ENCODE data around the gene NLRC5. TPM values are rescaled to one million over a fixed set of nuclear protein-coding genes. Genes with fewer than 3 reads are reported as not detected.

Gene NLRC5
- total RNA-seq, 1 experiment from 2014 or later = 2.4 TPM

DNA sequence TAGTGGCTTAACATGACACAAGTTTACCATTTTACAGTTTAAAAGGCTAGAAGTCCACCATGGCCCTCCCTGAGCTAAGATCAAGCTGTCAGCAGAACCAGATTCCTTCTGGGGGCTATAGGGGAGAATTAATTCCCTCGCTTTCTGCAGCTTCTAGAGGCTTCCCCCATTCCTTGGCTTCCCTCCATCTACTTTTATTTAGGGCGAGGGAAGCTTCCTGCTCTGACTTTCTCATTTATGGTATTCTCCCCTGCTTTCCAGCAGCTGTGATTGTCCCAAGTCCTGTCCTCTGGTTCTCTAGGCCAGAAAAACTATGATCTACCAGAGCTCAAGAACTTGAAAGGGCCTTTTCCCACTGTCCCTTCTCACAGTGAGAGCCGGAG, 23.3 kb upstream of the NLRC5 start:
- no peak overlapping the region for H3K56ac ChIP-seq (ENCODE audit: insufficient read length, low read depth, low read length)
- no peak overlapping the region for H2AK5ac ChIP-seq (ENCODE audit: insufficient read length, low read length)
- Mint-ChIP-seq H3K4me1 (peaks cover 2 to 3% of the 10 kb centered on the region in 2 experiments; a peak in 2 of 4 replicates), H3K9me3 (no peaks in the 10 kb centered on the region), H3K27ac (no peak overlapping the region; a peak in 1 of 7 replicates), H3K4me3 (no peak overlapping the region), H3K27me3 (ENCODE audit: low read depth) (peaks cover 1% of the 10 kb centered on the region), H3K36me3 (ENCODE audit: insufficient read depth in 1 of 3, low read depth in 3 of 3) (no peaks in the 10 kb centered on the region; a peak in 1 of 7 replicates)
- no peaks in the 10 kb centered on the region for H3K9me3 ChIP-seq (ENCODE audit: control insufficient read depth, low read depth, low read length)
- no peak overlapping the region for H3K18ac ChIP-seq (ENCODE audit: insufficient read length, low read depth, low read length)
- TF ChIP-seq, protein P1, sequence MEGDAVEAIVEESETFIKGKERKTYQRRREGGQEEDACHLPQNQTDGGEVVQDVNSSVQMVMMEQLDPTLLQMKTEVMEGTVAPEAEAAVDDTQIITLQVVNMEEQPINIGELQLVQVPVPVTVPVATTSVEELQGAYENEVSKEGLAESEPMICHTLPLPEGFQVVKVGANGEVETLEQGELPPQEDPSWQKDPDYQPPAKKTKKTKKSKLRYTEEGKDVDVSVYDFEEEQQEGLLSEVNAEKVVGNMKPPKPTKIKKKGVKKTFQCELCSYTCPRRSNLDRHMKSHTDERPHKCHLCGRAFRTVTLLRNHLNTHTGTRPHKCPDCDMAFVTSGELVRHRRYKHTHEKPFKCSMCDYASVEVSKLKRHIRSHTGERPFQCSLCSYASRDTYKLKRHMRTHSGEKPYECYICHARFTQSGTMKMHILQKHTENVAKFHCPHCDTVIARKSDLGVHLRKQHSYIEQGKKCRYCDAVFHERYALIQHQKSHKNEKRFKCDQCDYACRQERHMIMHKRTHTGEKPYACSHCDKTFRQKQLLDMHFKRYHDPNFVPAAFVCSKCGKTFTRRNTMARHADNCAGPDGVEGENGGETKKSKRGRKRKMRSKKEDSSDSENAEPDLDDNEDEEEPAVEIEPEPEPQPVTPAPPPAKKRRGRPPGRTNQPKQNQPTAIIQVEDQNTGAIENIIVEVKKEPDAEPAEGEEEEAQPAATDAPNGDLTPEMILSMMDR (conservative IDR thresholded peaks at IDR 0.05) = no peak
- no peak overlapping the region for H4K91ac ChIP-seq (ENCODE audit: insufficient read length, low read depth, low read length)
- no peaks in the 10 kb centered on the region for H3K27me3 ChIP-seq (ENCODE audit: insufficient read depth, low read length)
- H3K23me2 ChIP-seq (ENCODE audit: insufficient read length, low read depth, low read length, poor library complexity, severe bottlenecking) = no peaks in the 10 kb centered on the region
- H2AFZ ChIP-seq (ENCODE audit: low read length) = no peak overlapping the region
- H2BK20ac ChIP-seq (ENCODE audit: low read depth, low read length, poor library complexity, severe bottlenecking) = no peak overlapping the region
- no peak for DNase-seq
- no peak overlapping the region for H2BK15ac ChIP-seq (ENCODE audit: low read depth, low read length)
- no peak overlapping the region for H3K4me2 ChIP-seq (ENCODE audit: insufficient read depth, insufficient read length, low read length)
- no peak overlapping the region for H4K5ac ChIP-seq (ENCODE audit: insufficient read length, low read depth, low read length)
- no peak overlapping the region for H2BK12ac ChIP-seq (ENCODE audit: insufficient read length, low read depth, low read length)
- H2BK5ac ChIP-seq (ENCODE audit: insufficient read length, low read length) = no peak overlapping the region
- H3K14ac ChIP-seq (ENCODE audit: insufficient read depth, low read length) = no peak overlapping the region
- H3K4ac ChIP-seq (ENCODE audit: low read depth, low read length) = no peak overlapping the region
- H3K79me1 ChIP-seq (ENCODE audit: insufficient read depth, low read depth, low read length, poor library complexity, severe bottlenecking) = no peaks in the 10 kb centered on the region
- no peak overlapping the region for H3K23ac ChIP-seq (ENCODE audit: insufficient read length, low read depth, low read length)
- no CpG with 5 or more reads among the region's 3 CpGs for WGBS (ENCODE audit: extremely low coverage, insufficient read length, low lambda C conversion rate)
- no peaks in the 10 kb centered on the region for H4K20me1 ChIP-seq (ENCODE audit: control insufficient read depth, insufficient read depth, insufficient read length)
- no peak overlapping the region for H4K8ac ChIP-seq (replicated peaks; ENCODE audit: insufficient read length, low read depth, low read length)
- no peaks in the 10 kb centered on the region for H3K79me2 ChIP-seq (ENCODE audit: insufficient read depth, low read length)
- no peak overlapping the region for H3K27ac ChIP-seq (ENCODE audit: insufficient read length, low read depth, low read length)
- no peak overlapping the region for H3K9ac ChIP-seq (ENCODE audit: extremely low read depth, insufficient read length, low read length)
- no peaks in the 10 kb centered on the region for H3K4me1 ChIP-seq (ENCODE audit: insufficient read depth, low read length)
- no peak overlapping the region for H3T11ph ChIP-seq (ENCODE audit: low read length)
- H2BK120ac ChIP-seq (ENCODE audit: low read depth, low read length, poor library complexity, severe bottlenecking) = no peak overlapping the region

Measured in H9 (cell line).